ENCODE measurements around the gene FAM124A.
A peak's percentile ranks its signal among the peaks of the same experiment; 100 is the strongest.

The FAM124A gene

DNA sequence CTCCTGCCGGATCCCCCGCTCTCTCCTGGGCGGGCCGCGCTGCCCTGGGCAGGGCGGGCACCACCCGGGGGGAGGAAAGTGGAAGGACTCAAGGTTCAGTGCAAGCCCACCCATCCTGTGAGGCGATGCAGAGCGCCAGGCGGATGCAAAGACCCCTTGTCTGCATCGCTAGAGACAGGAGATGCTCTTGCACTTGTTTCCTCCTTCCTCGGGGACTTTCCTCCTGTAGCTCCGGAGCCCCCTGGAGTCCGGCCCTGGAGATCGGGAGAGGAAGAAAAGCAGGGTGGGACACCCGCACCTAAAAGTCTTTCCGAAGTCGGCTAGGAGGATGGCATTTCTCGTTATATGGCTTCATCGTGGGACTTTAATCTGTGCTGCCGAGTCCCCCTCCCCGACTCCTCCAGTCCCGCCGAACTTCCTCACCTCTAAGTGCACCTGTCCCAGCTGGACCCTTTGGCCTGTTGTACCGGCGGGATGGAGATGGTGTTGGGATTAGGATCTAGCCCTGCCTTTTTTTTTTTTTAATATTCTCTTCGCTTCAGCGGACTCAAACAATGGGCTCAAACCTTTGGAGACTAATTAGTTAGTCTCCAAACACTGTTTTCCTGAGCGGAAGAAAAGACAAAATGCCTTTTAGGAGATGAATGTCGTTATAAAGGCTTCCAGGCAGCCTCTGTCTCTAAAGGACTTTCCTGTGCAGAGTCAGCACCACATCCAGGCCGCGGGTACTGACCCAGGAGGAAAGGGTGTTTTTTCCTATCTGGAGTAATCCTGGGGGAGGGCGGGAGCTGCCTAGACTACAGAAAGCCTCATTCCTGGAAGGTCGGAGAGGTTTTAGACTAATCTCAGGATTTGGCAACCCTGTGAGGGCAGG is 725 bp downstream of the FAM124A start:
- H2BK5ac ChIP-seq (ENCODE audit: low read depth, low read length, poor library complexity, severe bottlenecking), result no peak overlapping the region
- peak; percentile 20 for DNase-seq
- no peak overlapping the region for H2BK15ac ChIP-seq (ENCODE audit: low read depth, poor library complexity, severe bottlenecking)
- H2AK5ac ChIP-seq (ENCODE audit: low read length, severe bottlenecking), result no peak overlapping the region
- no peaks in the 10 kb centered on the region for H3K36me3 ChIP-seq (ENCODE audit: control insufficient read depth in 1 of 2, insufficient read depth in 2 of 2, low read depth in 1 of 2, low read length in 2 of 2)
- peak overlapping the region; percentile 82 to 91 for H3K4me3 ChIP-seq (ENCODE audit: insufficient read depth in 1 of 2, low read depth in 1 of 2, low read length in 2 of 2)
- no peaks in the 10 kb centered on the region for H3K9me3 ChIP-seq (ENCODE audit: control insufficient read depth, low read length)
- no peaks in the 10 kb centered on the region for H3K79me1 ChIP-seq (replicated peaks; ENCODE audit: low read length, poor library complexity, severe bottlenecking)
- H3K14ac ChIP-seq (ENCODE audit: low read length in 2 of 2), result no peak overlapping the region
- H3K4ac ChIP-seq (ENCODE audit: low read depth in 1 of 2, low read length in 2 of 2), result no peak overlapping the region
- H2AFZ ChIP-seq (ENCODE audit: low read depth, low read length), result peak overlapping the region; percentile 18
- H3K4me1 ChIP-seq (ENCODE audit: control insufficient read depth, insufficient read depth, low read depth, low read length), result peaks cover 7% of the 10 kb centered on the region
- peak overlapping the region; percentile 83 for H3K9ac ChIP-seq (ENCODE audit: low read length)
- no peak overlapping the region for H3K18ac ChIP-seq (ENCODE audit: low read depth in 1 of 2, low read length in 2 of 2)
- no peak overlapping the region for H2BK120ac ChIP-seq (ENCODE audit: low read depth, low read length)
- H3K27ac ChIP-seq (ENCODE audit: low read length, poor library complexity, severe bottlenecking), result no peak overlapping the region
- H4K91ac ChIP-seq (ENCODE audit: low read length), result no peak overlapping the region
- H3K4me2 ChIP-seq (ENCODE audit: low read length, poor library complexity, severe bottlenecking), result peak overlapping the region; percentile 89
- no peak overlapping the region for H3K23ac ChIP-seq (ENCODE audit: low read length in 2 of 2)
- WGBS, result 1% methylated on average over 29 of the region's 34 CpGs
- peaks cover 10 to 69% of the 10 kb centered on the region in 2 experiments for H3K27me3 ChIP-seq (ENCODE audit: control insufficient read depth in 1 of 2, insufficient read depth in 1 of 2, low read length in 2 of 2)
- no peak overlapping the region for H2BK12ac ChIP-seq (ENCODE audit: low read length in 2 of 2)
- no peak overlapping the region for H4K8ac ChIP-seq (ENCODE audit: low read length)

DNA sequence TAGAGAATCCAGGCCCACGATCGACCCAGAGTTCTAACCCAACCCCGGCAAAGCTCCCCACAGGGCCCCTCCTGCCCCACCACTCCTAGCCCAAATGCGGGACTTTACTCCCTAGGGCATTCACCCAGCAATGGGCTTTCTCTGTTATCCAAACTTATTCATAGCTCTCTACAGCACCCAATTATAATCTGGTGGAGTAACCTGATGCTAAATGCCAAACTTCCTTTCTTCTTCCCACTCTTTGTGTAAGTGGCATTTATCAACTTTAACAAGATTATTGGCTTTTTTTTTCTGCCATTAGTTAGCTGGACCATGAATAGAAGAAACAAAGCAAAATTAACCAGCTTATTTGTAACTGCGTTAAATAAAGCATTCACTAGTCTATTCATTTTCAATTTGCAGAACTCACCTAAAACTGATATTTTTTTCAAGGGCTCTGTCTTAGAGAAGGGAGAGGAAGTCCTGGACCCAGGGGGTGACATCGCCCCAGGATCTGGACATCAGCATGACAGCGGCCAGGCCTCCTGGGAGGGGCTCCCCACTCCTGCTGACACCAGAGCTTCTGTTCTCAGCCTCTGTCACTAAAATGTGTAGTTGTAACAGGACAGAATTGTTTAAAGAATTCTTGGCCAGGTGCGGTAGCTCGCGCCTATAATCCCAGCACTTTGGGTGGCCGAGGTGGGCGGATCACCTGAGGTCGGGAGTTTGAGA is 1.5 kb downstream of the FAM124A start:
- peaks cover 10 to 69% of the 10 kb centered on the region in 2 experiments for H3K27me3 ChIP-seq (ENCODE audit: control insufficient read depth in 1 of 2, insufficient read depth in 1 of 2, low read length in 2 of 2)
- H3K14ac ChIP-seq (ENCODE audit: low read length in 2 of 2), result no peak overlapping the region
- H3K4ac ChIP-seq (ENCODE audit: low read depth in 1 of 2, low read length in 2 of 2), result no peak overlapping the region
- H2AFZ ChIP-seq (ENCODE audit: low read depth, low read length), result no peak overlapping the region
- H3K9ac ChIP-seq (ENCODE audit: low read length), result no peak overlapping the region
- no peak overlapping the region for H3K27ac ChIP-seq (ENCODE audit: low read length, poor library complexity, severe bottlenecking)
- H2BK120ac ChIP-seq (ENCODE audit: low read depth, low read length), result no peak overlapping the region
- H3K18ac ChIP-seq (ENCODE audit: low read depth in 1 of 2, low read length in 2 of 2), result no peak overlapping the region
- H4K91ac ChIP-seq (ENCODE audit: low read length), result no peak overlapping the region
- H2BK15ac ChIP-seq (ENCODE audit: low read depth, poor library complexity, severe bottlenecking), result no peak overlapping the region
- peaks cover 7% of the 10 kb centered on the region for H3K4me1 ChIP-seq (ENCODE audit: control insufficient read depth, insufficient read depth, low read depth, low read length)
- DNase-seq, result no peak
- no peak overlapping the region for H3K4me2 ChIP-seq (ENCODE audit: low read length, poor library complexity, severe bottlenecking)
- H3K9me3 ChIP-seq (ENCODE audit: control insufficient read depth, low read length), result no peaks in the 10 kb centered on the region
- H4K8ac ChIP-seq (ENCODE audit: low read length), result no peak overlapping the region
- H2BK5ac ChIP-seq (ENCODE audit: low read depth, low read length, poor library complexity, severe bottlenecking), result no peak overlapping the region
- H3K79me1 ChIP-seq (replicated peaks; ENCODE audit: low read length, poor library complexity, severe bottlenecking), result no peaks in the 10 kb centered on the region
- H3K23ac ChIP-seq (ENCODE audit: low read length in 2 of 2), result no peak overlapping the region
- H3K4me3 ChIP-seq (ENCODE audit: insufficient read depth in 1 of 2, low read depth in 1 of 2, low read length in 2 of 2), result peak overlapping the region in 1 of 2 experiments; percentile 91
- no peak overlapping the region for H2AK5ac ChIP-seq (ENCODE audit: low read length, severe bottlenecking)
- no peaks in the 10 kb centered on the region for H3K36me3 ChIP-seq (ENCODE audit: control insufficient read depth in 1 of 2, insufficient read depth in 2 of 2, low read depth in 1 of 2, low read length in 2 of 2)
- H2BK12ac ChIP-seq (ENCODE audit: low read length in 2 of 2), result no peak overlapping the region
- WGBS, result 42% methylated on average over 11 of the region's 13 CpGs

DNA sequence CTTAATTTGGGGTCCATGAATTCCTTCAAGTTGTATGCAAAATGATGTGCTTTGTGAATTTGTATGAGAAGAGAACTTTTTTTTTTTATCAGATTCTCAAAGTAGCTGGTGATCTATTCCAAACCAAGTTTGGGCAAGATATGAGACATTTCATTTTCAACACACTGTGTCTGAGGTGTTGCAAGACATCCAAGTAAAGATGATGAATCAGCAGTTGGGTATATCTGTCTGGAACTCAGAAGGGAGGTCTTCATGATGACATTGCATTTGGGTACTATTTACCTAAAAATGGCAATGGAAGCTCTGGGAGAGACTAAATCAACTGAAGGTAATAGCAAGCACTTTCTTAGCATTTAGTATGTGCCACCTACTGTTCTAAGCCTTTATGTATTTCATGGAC is 2.8 kb downstream of the FAM124A start:
- Histone ChIP-seq H3K4me3 (ENCODE audit: insufficient read depth in 1 of 2, low read depth in 1 of 2, low read length in 2 of 2) (no peak overlapping the region), H3K27me3 (ENCODE audit: control insufficient read depth in 1 of 2, insufficient read depth in 1 of 2, low read length in 2 of 2) (peaks cover 10 to 76% of the 10 kb centered on the region in 2 experiments), H2BK120ac (ENCODE audit: low read depth, low read length) (no peak overlapping the region), H2BK15ac (ENCODE audit: low read depth, poor library complexity, severe bottlenecking) (no peak overlapping the region), H2BK12ac (ENCODE audit: low read length in 2 of 2) (no peak overlapping the region), H3K36me3 (ENCODE audit: control insufficient read depth in 1 of 2, insufficient read depth in 2 of 2, low read depth in 1 of 2, low read length in 2 of 2) (no peaks in the 10 kb centered on the region), H3K14ac (ENCODE audit: low read length in 2 of 2) (no peak overlapping the region), H2AFZ (ENCODE audit: low read depth, low read length) (no peak overlapping the region), H2BK5ac (ENCODE audit: low read depth, low read length, poor library complexity, severe bottlenecking) (no peak overlapping the region), H3K79me1 (replicated peaks; ENCODE audit: low read length, poor library complexity, severe bottlenecking) (no peaks in the 10 kb centered on the region), H3K27ac (ENCODE audit: low read length, poor library complexity, severe bottlenecking) (no peak overlapping the region), H2AK5ac (ENCODE audit: low read length, severe bottlenecking) (no peak overlapping the region), H3K18ac (ENCODE audit: low read depth in 1 of 2, low read length in 2 of 2) (no peak overlapping the region), H3K4me2 (ENCODE audit: low read length, poor library complexity, severe bottlenecking) (no peak overlapping the region), H3K4ac (ENCODE audit: low read depth in 1 of 2, low read length in 2 of 2) (no peak overlapping the region), H3K23ac (ENCODE audit: low read length in 2 of 2) (no peak overlapping the region), H4K8ac (ENCODE audit: low read length) (no peak overlapping the region), H4K91ac (ENCODE audit: low read length) (no peak overlapping the region), H3K4me1 (ENCODE audit: control insufficient read depth, insufficient read depth, low read depth, low read length) (peaks cover 7% of the 10 kb centered on the region), H3K9me3 (ENCODE audit: control insufficient read depth, low read length) (no peaks in the 10 kb centered on the region), H3K9ac (ENCODE audit: low read length) (no peak overlapping the region)
- DNase-seq, result no peak

DNA sequence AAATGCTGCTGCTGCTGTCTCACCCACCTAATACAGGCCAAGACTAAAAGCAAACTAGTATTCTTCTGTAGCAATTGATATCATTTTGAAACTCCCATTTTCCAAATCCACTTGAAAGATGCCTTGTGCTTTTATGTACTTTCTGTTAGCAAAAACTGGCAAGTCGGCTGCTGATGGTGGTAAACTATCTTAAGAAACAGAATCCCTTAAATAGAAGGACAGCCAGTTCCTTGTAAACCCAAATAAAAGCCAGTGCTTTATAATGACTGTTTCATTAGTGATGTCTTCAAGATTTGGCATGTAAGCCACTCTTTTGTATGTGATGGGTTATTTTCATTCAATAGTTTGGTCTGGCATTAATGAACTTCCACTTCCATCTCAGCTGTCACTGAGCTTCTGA is 5.2 kb downstream of the FAM124A start:
- H2AFZ ChIP-seq (ENCODE audit: low read depth, low read length), result no peak overlapping the region
- H3K18ac ChIP-seq (ENCODE audit: low read depth in 1 of 2, low read length in 2 of 2), result no peak overlapping the region
- no peak overlapping the region for H2AK5ac ChIP-seq (ENCODE audit: low read length, severe bottlenecking)
- WGBS, result no CpG with 5 or more reads among the region's 1 CpG
- no peaks in the 10 kb centered on the region for H3K36me3 ChIP-seq (ENCODE audit: control insufficient read depth in 1 of 2, insufficient read depth in 2 of 2, low read depth in 1 of 2, low read length in 2 of 2)
- H3K23ac ChIP-seq (ENCODE audit: low read length in 2 of 2), result no peak overlapping the region
- no peaks in the 10 kb centered on the region for H3K79me1 ChIP-seq (replicated peaks; ENCODE audit: low read length, poor library complexity, severe bottlenecking)
- H3K4me1 ChIP-seq (ENCODE audit: control insufficient read depth, insufficient read depth, low read depth, low read length), result peaks cover 2% of the 10 kb centered on the region
- H2BK120ac ChIP-seq (ENCODE audit: low read depth, low read length), result no peak overlapping the region
- H3K4me3 ChIP-seq (ENCODE audit: insufficient read depth in 1 of 2, low read depth in 1 of 2, low read length in 2 of 2), result no peak overlapping the region
- no peak overlapping the region for H3K27ac ChIP-seq (ENCODE audit: low read length, poor library complexity, severe bottlenecking)
- no peak overlapping the region for H2BK12ac ChIP-seq (ENCODE audit: low read length in 2 of 2)
- no peak overlapping the region for H3K14ac ChIP-seq (ENCODE audit: low read length in 2 of 2)
- peaks cover 0 to 62% of the 10 kb centered on the region in 2 experiments for H3K27me3 ChIP-seq (ENCODE audit: control insufficient read depth in 1 of 2, insufficient read depth in 1 of 2, low read length in 2 of 2)
- no peak overlapping the region for H2BK5ac ChIP-seq (ENCODE audit: low read depth, low read length, poor library complexity, severe bottlenecking)
- no peak overlapping the region for H3K4me2 ChIP-seq (ENCODE audit: low read length, poor library complexity, severe bottlenecking)
- H4K8ac ChIP-seq (ENCODE audit: low read length), result no peak overlapping the region
- H3K9me3 ChIP-seq (ENCODE audit: control insufficient read depth, low read length), result no peaks in the 10 kb centered on the region
- no peak overlapping the region for H3K4ac ChIP-seq (ENCODE audit: low read depth in 1 of 2, low read length in 2 of 2)
- no peak overlapping the region for H2BK15ac ChIP-seq (ENCODE audit: low read depth, poor library complexity, severe bottlenecking)
- DNase-seq, result no peak
- H4K91ac ChIP-seq (ENCODE audit: low read length), result no peak overlapping the region
- H3K9ac ChIP-seq (ENCODE audit: low read length), result no peak overlapping the region
